Activated naive CD4-positive, alpha-beta T cell (primary cell): ENCODE data around the gene TMEM120B.
A peak's percentile ranks its signal among the peaks of the same experiment; 100 is the strongest.

Source experiments
- DNase-seq, 4 experiments: peaks; one replicate each; lab custom pipeline; 2025; lab: John Stamatoyannopoulos, UW

The TMEM120B gene

GRCh38 chr12:121804417-121805111 lies 92.0 kb downstream of the TMEM120B start:
- peak in 2 of 4 experiments; percentile 35 to 54 for DNase-seq

GRCh38 chr12:121805171-121806008 lies 92.8 kb downstream of the TMEM120B start:
- no peak for DNase-seq

- DNase-seq, result no peak
Observed at GRCh38 chr12:121806009-121806545, 93.5 kb downstream of the TMEM120B start.

- no peak for DNase-seq
Observed at GRCh38 chr12:121806546-121807423, 94.2 kb downstream of the TMEM120B start.

DNA sequence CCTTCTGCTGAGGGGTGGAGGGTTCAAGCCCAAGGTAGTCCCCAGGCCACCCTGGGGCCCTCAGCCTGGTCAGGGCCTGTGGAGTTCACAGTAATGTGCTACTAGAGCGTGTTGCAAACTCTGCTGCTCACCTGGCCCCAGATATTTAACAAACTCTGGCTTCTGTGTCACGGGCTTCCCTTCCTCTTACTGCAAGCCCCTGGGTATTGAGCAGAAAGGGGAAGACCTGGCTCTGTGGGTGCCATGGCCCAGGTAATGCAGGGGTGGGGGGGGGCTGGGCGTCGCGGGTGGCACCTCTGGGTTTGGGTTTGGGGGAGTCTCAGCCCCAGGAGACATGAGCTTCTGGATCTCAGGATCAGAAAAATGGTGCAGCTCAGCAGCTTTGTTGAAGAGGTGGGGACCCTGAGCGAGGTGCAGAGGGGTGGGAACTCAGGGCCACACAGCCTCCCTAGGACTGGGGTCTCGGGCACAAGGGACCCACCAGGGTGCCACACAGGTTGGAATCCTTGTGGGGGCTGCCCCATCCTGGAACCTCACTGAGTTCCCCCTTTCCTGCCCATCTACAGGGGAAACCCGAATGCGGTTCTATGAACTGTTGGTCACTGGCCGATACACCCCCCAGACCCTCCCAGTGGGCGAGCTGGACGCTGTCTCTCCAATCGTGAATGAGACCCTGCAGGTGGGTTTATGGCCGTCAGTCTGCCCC lies 95.2 kb downstream of the TMEM120B start:
- no peak for DNase-seq

GRCh38 chr12:121808623-121809022 lies 96.1 kb downstream of the TMEM120B start:
- no peak for DNase-seq

- no peak for DNase-seq
Observed at GRCh38 chr12:121809712-121810116, 97.2 kb downstream of the TMEM120B start.

DNA sequence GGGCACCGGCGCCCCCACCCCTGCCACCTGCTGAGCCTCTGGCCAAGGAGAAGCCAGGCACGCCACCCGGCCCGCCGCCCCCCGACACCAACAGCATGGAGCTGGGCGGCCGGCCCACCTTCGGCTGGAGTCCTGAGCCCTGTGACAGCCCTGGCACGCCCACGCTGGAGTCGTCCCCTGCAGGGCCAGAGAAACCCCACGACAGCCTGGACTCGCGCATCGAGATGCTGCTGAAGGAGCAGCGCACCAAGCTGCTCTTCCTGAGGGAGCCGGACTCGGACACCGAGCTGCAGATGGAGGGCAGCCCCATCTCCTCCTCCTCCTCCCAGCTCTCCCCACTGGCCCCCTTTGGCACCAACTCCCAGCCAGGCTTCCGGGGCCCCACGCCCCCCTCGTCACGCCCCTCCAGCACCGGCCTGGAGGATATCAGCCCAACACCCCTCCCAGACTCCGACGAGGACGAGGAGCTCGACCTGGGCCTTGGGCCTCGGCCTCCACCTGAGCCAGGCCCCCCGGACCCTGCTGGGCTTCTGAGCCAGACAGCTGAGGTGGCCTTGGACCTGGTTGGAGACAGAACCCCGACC lies 97.8 kb downstream of the TMEM120B start:
- no peak for DNase-seq

- DNase-seq, result no peak
Observed at GRCh38 chr12:121810833-121811433, 98.4 kb downstream of the TMEM120B start.

DNA sequence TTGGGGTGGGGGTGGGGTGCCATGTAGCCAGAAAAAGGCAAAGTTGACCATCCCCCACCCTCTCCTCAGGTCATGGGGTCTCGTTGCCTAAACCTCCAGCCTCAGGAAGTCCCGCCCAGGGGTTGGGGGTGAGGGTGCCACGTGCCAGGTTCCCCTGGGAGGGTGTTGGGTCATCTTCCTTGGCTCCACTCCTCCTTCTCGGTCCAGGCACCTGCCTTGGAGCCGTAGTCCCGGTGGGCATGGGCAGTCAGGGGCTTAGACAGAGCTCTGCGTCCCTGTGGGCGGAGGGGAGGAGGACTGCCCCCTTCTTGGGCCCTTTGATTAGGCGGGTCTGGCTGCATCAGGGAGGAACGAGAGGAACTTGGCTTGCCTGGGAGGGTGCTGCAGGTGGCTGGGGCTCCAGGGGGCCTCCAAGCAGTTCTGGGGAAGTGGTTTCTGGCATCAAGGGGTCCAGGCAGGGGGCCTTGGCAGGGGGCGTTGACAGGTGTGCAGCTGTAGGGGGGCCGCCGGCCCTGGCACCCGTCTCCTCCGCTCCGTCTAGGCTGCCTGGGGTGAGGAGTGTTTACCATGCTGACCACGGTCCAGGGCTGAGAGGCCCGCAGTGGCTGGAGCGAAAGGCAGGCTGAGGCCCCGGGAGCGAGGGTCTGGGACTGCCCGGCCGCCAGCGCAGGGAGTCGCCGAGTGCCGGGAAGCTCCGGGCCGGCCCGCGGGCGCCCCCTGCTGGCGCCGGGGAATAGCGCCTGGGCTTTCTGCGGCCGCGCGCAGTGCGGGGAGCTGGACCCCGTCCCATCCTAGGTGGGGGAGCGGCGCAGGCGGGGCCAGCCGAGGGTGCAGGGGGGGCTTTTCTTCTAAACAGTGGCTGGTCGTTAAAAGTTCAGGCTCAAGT lies 99.1 kb downstream of the TMEM120B start:
- DNase-seq, result peak; percentile 31 to 71 (median 37)

- no peak for DNase-seq
Observed at GRCh38 chr12:121812320-121812871, 99.8 kb downstream of the TMEM120B start.

GRCh38 chr12:121812921-121813896 lies 100.7 kb downstream of the TMEM120B start:
- DNase-seq, result no peak

DNA sequence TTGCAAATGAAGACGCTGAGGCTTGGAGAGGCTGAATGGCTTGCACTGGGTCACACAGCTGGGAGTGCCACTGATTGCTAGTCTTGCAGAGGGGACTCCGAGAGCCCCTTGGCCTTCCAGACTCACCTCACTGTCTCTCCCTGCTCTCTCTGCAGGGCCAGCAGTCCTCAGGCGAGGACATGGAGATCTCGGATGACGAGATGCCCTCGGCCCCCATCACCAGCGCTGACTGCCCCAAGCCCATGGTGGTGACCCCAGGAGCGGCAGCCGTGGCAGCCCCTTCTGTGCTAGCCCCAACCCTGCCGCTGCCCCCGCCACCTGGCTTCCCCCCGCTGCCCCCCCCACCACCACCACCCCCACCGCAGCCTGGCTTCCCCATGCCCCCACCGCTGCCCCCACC lies 101.4 kb downstream of the TMEM120B start:
- no peak for DNase-seq

DNA sequence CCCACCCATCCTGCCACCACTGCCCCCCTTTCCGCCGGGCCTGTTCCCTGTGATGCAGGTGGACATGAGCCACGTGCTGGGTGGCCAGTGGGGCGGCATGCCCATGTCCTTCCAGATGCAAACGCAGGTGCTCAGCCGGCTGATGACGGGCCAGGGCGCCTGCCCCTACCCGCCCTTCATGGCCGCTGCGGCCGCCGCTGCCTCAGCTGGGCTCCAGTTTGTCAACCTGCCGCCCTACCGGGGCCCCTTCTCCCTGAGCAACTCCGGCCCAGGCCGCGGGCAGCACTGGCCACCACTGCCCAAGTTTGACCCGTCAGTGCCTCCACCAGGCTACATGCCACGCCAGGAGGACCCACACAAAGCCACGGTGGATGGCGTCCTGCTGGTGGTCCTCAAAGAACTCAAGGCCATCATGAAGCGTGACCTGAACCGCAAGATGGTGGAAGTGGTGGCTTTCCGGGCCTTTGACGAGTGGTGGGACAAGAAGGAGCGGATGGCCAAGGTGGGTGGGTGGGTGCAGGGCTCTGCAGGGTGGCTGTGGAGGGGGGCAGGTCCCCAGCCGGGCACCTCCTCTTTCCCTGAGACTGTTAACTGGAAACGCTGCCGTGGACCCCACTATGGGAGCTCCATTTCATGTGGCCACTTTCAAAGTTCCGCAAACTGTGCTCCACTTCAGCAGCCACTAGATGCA lies 102.0 kb downstream of the TMEM120B start:
- DNase-seq, result no peak

GRCh38 chr12:121815263-121815662 lies 102.7 kb downstream of the TMEM120B start:
- DNase-seq, result peak in 1 of 4 experiments; percentile 18

DNA sequence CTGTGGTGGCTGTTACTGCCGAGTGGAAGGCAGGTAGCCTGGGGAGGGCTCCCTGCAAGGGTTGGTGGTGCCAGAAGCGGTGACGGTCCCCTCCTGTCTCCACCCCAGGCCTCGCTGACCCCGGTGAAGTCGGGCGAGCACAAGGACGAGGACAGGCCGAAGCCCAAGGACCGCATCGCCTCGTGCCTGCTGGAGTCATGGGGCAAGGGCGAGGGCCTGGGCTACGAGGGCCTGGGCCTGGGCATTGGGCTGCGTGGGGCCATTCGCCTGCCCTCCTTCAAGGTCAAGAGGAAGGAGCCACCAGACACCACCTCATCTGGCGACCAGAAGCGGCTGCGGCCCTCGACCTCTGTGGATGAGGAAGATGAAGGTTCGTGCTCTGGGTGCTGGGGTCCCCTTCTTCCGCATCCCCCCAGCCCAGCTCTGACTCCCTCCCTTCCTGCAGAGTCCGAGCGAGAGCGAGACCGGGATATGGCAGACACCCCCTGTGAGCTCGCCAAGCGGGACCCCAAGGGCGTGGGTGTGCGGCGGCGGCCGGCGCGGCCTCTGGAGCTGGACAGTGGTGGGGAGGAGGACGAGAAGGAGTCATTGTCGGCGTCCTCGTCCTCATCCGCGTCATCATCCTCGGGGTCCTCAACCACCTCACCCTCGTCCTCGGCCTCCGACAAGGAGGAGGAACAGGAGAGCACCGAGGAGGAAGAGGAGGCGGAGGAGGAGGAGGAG lies 104.5 kb downstream of the TMEM120B start:
- no peak for DNase-seq

DNA sequence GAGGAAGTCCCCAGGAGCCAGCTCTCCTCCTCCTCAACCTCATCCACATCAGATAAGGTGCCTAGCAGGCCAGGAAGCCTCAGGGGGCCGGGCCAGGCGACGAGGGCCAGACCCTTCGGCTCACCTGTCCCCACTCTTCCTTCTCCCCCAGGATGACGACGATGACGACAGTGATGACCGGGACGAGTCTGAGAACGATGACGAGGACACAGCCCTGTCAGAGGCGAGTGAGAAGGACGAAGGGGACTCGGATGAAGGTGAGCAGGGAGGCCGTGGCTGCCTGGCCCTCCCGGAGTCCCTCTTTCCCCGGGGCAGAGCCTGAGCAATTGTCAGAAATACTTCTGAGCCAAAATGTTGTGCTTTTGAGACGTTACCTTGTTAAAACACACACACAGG lies 105.1 kb downstream of the TMEM120B start:
- no peak for DNase-seq
